HuH-7 (cell line): Measurements from ENCODE around the gene CAPRIN2.

ENCODE experiments used
- DNase-seq: peaks from one replicate; pipeline ENCODE4 v3.0.0; 2011; ENCODE audit warnings: low spot score

CAPRIN2 gene

GRCh38 chr12:30764251-30764650, 9.5 kb upstream of the CAPRIN2 start:
- no peak for DNase-seq

GRCh38 chr12:30763053-30763452, 8.3 kb upstream of the CAPRIN2 start:
- no peak for DNase-seq

GRCh38 chr12:30761730-30762129, 7.0 kb upstream of the CAPRIN2 start:
- no peak for DNase-seq

- DNase-seq = no peak
Measured at GRCh38 chr12:30757316-30757715, 2.6 kb upstream of the CAPRIN2 start.

- DNase-seq = no peak
Measured at GRCh38 chr12:30756074-30756473, 1.3 kb upstream of the CAPRIN2 start.

GRCh38 chr12:30755395-30755762, 628 bp upstream of the CAPRIN2 start:
- no peak for DNase-seq

GRCh38 chr12:30754383-30754749, 385 bp downstream of the CAPRIN2 start:
- DNase-seq = peak; percentile 24

GRCh38 chr12:30753751-30754382, 884 bp downstream of the CAPRIN2 start:
- DNase-seq = no peak

GRCh38 chr12:30753233-30753632, 1.5 kb downstream of the CAPRIN2 start:
- peak; percentile 55 for DNase-seq

- DNase-seq = no peak
Measured at GRCh38 chr12:30752255-30752654, 2.5 kb downstream of the CAPRIN2 start.

- no peak for DNase-seq
Measured at GRCh38 chr12:30748147-30748546, 6.6 kb downstream of the CAPRIN2 start.

GRCh38 chr12:30746190-30746589, 8.6 kb downstream of the CAPRIN2 start:
- no peak for DNase-seq

GRCh38 chr12:30744321-30744720, 10.4 kb downstream of the CAPRIN2 start:
- no peak for DNase-seq

- DNase-seq = no peak
Measured at GRCh38 chr12:30740274-30740673, 14.5 kb downstream of the CAPRIN2 start.

- no peak for DNase-seq
Measured at GRCh38 chr12:30739020-30739419, 15.7 kb downstream of the CAPRIN2 start.

- no peak for DNase-seq
Measured at GRCh38 chr12:30732954-30733637, 21.7 kb downstream of the CAPRIN2 start.

GRCh38 chr12:30730011-30730410, 24.7 kb downstream of the CAPRIN2 start:
- DNase-seq = no peak

- DNase-seq = no peak
Measured at GRCh38 chr12:30729547-30729946, 25.2 kb downstream of the CAPRIN2 start.

GRCh38 chr12:30726647-30727046, 28.1 kb downstream of the CAPRIN2 start:
- DNase-seq = no peak

GRCh38 chr12:30725739-30726138, 29.0 kb downstream of the CAPRIN2 start:
- DNase-seq = no peak

- DNase-seq = no peak
Measured at GRCh38 chr12:30719060-30719459, 35.7 kb downstream of the CAPRIN2 start.

GRCh38 chr12:30707613-30708342, 47.0 kb downstream of the CAPRIN2 start:
- DNase-seq = no peak

GRCh38 chr12:30706476-30706875, 48.3 kb downstream of the CAPRIN2 start:
- DNase-seq = no peak
